Activated CD8-positive, alpha-beta memory T cell treated with anti-CD3 and anti-CD28 coated beads, Interleukin-2, amount 50 U/mL, for 48 hours (primary cell): Measurements from ENCODE around the gene ANO3.
"Not testable (repeated sequence)": the region's sequence is repeated elsewhere in the genome, so short reads cannot be mapped to it uniquely, and the experiment has no call there.

Experiments used
- DNase-seq: peaks from one replicate; pipeline ENCODE4 v3.0.0-alpha.2; 2020

ANO3 gene

GRCh38 chr11:26331911-26332571, at the start of gene ANO3:
Gene ANO3, plus strand, starts transcription at chr11:26332130. Its CDS starts 146 bp downstream, at chr11:26332276.
- peak; percentile 50 for DNase-seq

- DNase-seq = no peak
Observed at GRCh38 chr11:26283852-26284408, 48.0 kb upstream of the ANO3 start.

GRCh38 chr11:26285608-26286007, 46.3 kb upstream of the ANO3 start:
- no peak for DNase-seq

GRCh38 chr11:26286472-26287066, 45.4 kb upstream of the ANO3 start:
- DNase-seq = no peak

- DNase-seq = no peak
Observed at GRCh38 chr11:26287067-26287518, 44.8 kb upstream of the ANO3 start.

GRCh38 chr11:26297189-26297975, 34.5 kb upstream of the ANO3 start:
- no peak for DNase-seq

GRCh38 chr11:26316372-26316771, 15.6 kb upstream of the ANO3 start:
- not testable (repeated sequence) for DNase-seq

GRCh38 chr11:26319906-26320305, 12.0 kb upstream of the ANO3 start:
- DNase-seq = no peak

GRCh38 chr11:26321516-26321915, 10.4 kb upstream of the ANO3 start:
- DNase-seq = no peak

GRCh38 chr11:26322335-26323067, 9.4 kb upstream of the ANO3 start:
- no peak for DNase-seq

- DNase-seq = no peak
Observed at GRCh38 chr11:26323837-26324236, 8.1 kb upstream of the ANO3 start.

- no peak for DNase-seq
Observed at GRCh38 chr11:26324270-26324669, 7.7 kb upstream of the ANO3 start.

- no peak for DNase-seq
Observed at GRCh38 chr11:26326793-26327400, 5.0 kb upstream of the ANO3 start.

GRCh38 chr11:26329206-26329605, 2.7 kb upstream of the ANO3 start:
- no peak for DNase-seq

GRCh38 chr11:26330262-26330661, 1.7 kb upstream of the ANO3 start:
- DNase-seq = no peak

GRCh38 chr11:26332572-26332915, 614 bp downstream of the ANO3 start:
- DNase-seq = no peak

- DNase-seq = no peak
Observed at GRCh38 chr11:26333906-26334305, 2.0 kb downstream of the ANO3 start.

GRCh38 chr11:26335903-26336302, 4.0 kb downstream of the ANO3 start:
- DNase-seq = no peak

GRCh38 chr11:26344647-26345046, 12.7 kb downstream of the ANO3 start:
- no peak for DNase-seq

GRCh38 chr11:26348776-26349175, 16.8 kb downstream of the ANO3 start:
- no peak for DNase-seq

GRCh38 chr11:26350002-26350401, 18.1 kb downstream of the ANO3 start:
- no peak for DNase-seq

- DNase-seq = no peak
Observed at GRCh38 chr11:26353010-26353409, 21.1 kb downstream of the ANO3 start.

GRCh38 chr11:26359055-26359454, 27.1 kb downstream of the ANO3 start:
- DNase-seq = no peak
